BJ (cell line): ENCODE data around the gene TPGS1. TPM values are rescaled to one million over a fixed set of nuclear protein-coding genes. Genes with fewer than 3 reads are reported as not detected.

Experiments
- CTCF ChIA-PET: fragments of 350-600 bp; formaldehyde crosslinking; extraction: SDS; loops from one replicate; lab custom pipeline; 2021; ENCODE audit warnings: antibody characterized with exemption, inconsistent platforms; lab: Yijun Ruan, JAX
- POLR2A ChIA-PET: fragments of 300-600 bp; sonication (Branson Sonifier 250); formaldehyde crosslinking; extraction: SDS; loops from one replicate; lab custom pipeline; 2021; ENCODE audit warnings: antibody characterized with exemption; lab: Charles Lee
- DNase-seq: peaks from one replicate; pipeline ENCODE4 v3.0.0-alpha.2; 2011; ENCODE audit warnings: low read depth
- H3K27me3 ChIP-seq: 2 replicates; pipeline ENCODE4 v1.6.0; 2011; ENCODE audit warnings: low read length; ENCODE audit not compliant: control insufficient read depth, insufficient read depth
- H3K36me3 ChIP-seq: 2 replicates; pipeline ENCODE4 v1.5.1; 2011; ENCODE audit warnings: low read length; ENCODE audit not compliant: control insufficient read depth, insufficient read depth
- H3K4me3 ChIP-seq: 2 replicates; pipeline ENCODE4 v1.5.1; 2011; ENCODE audit warnings: low read depth, mild to moderate bottlenecking, control low read depth, low read length
- CTCF ChIP-seq: IDR thresholded peaks from 2 replicates; pipeline ENCODE4 v1.5.1; 2011; ENCODE audit warnings: low read depth, mild to moderate bottlenecking, control low read depth, inconsistent platforms, low read length, moderate library complexity; ENCODE audit not compliant: insufficient read depth
- polyA plus RNA-seq: library from polyadenylated mRNA; depleted of rRNA; stranded (reverse); fragments of >200 nt; gene quantifications from 2 replicates; pipeline ENCODE4 v1.2.3, GENCODE V29; 2011

TPGS1 gene
- polyA plus RNA-seq, 1 experiment = 6.8 TPM

GRCh38 chr19:472005-472858 lies 35.1 kb upstream of the TPGS1 start:
- ChIA-PET CTCF (no interaction called here), POLR2A (no interaction called here)

GRCh38 chr19:474126-475078 lies 32.9 kb upstream of the TPGS1 start:
- Histone ChIP-seq H3K4me3 (no peak overlapping the region), H3K36me3 (no peaks in the 10 kb centered on the region), H3K27me3 (no peaks in the 10 kb centered on the region)
- no peak for DNase-seq
- ChIA-PET CTCF (no interaction called here), POLR2A (no interaction called here)
- no peak for TF ChIP-seq CTCF

More at GRCh38 chr19:472005-472858, 35.1 kb upstream of the TPGS1 start:
- TF ChIP-seq CTCF = no peak
- no peak for DNase-seq
- Histone ChIP-seq H3K4me3 (no peak overlapping the region), H3K27me3 (no peaks in the 10 kb centered on the region), H3K36me3 (no peaks in the 10 kb centered on the region)

GRCh38 chr19:475360-475759 lies 31.9 kb upstream of the TPGS1 start:
- Histone ChIP-seq H3K4me3 (no peak overlapping the region), H3K36me3 (no peaks in the 10 kb centered on the region), H3K27me3 (no peaks in the 10 kb centered on the region)
- no peak for TF ChIP-seq CTCF
- ChIA-PET POLR2A (no interaction called here), CTCF (no interaction called here)
- no peak for DNase-seq

- no peak for TF ChIP-seq CTCF
- H3K36me3 ChIP-seq = no peaks in the 10 kb centered on the region
- CTCF ChIA-PET = no interaction called here
- no peak overlapping the region for H3K4me3 ChIP-seq
- POLR2A ChIA-PET = interaction anchor here (0.7 kb wide), 1 partner anchor 134 kb away, joined by 3 read pairs; the partner anchor contains the start of gene MIER2
- DNase-seq = no peak
- H3K27me3 ChIP-seq = no peaks in the 10 kb centered on the region
Observed at GRCh38 chr19:478236-478903, 28.9 kb upstream of the TPGS1 start.
